Gastrocnemius medialis (tissue), 4 donors: ENCODE measurements around the gene DAB2IP. TPM values are rescaled to one million over a fixed set of nuclear protein-coding genes. Genes with fewer than 3 reads are reported as not detected.
A peak's percentile ranks its signal among the peaks of the same experiment; 100 is the strongest.

Experiments used
- ATAC-seq, 2 donors: fragments of 150-250 bp; one replicate each; pipeline ENCODE4 v1.9.1; 2016
- DNase-seq, 2 donors: peaks; one replicate each; pipeline ENCODE4 v3.0.0-alpha.2; 2019
- H3K27ac ChIP-seq, 4 donors: fragments of 200-600 bp; sonication (generic); 1 replicate in 1 of 4; 2 replicates in 3 of 4; pipeline ENCODE4 v1.5.1; 2016 to 2018; ENCODE audit warnings: mild to moderate bottlenecking in 2 of 4, moderate library complexity in 1 of 4
- H3K27me3 ChIP-seq, 3 donors: fragments of 200-600 bp; sonication (generic) in 2 of 3; 1 replicate in 1 of 3; 2 replicates in 2 of 3; pipeline versions ENCODE4 v1.5.1 to v1.6.0; 2016 to 2019; ENCODE audit warnings: mild to moderate bottlenecking in 1 of 3, moderate library complexity in 1 of 3
- H3K36me3 ChIP-seq, 2 donors: fragments of 200-600 bp; sonication (generic) in 1 of 2; one replicate each; pipeline ENCODE4 v1.5.1; 2017 to 2018
- H3K4me1 ChIP-seq, 2 donors: fragments of 200-600 bp; sonication (generic) in 1 of 2; one replicate each; pipeline ENCODE4 v1.5.1; 2016 to 2017; ENCODE audit warnings: mild to moderate bottlenecking in 2 of 2
- H3K4me3 ChIP-seq, 4 donors: fragments of 200-600 bp; sonication (generic) in 3 of 4; 1 replicate in 1 of 4; 2 replicates in 3 of 4; pipeline ENCODE4 v1.5.1; 2016 to 2019; ENCODE audit warnings: mild to moderate bottlenecking in 2 of 4
- H3K9me3 ChIP-seq, 3 donors: fragments of 200-600 bp; sonication (generic) in 2 of 3; 1 replicate in 1 of 3; 2 replicates in 2 of 3; pipeline ENCODE4 v1.5.1; 2016 to 2019
- POLR2A ChIP-seq, 2 donors: fragments of 450-650 bp; IDR thresholded peaks; one replicate each; pipeline ENCODE4 v1.6.1; 2017; ENCODE audit warnings: antibody characterized with exemption in 2 of 2, mild to moderate bottlenecking in 2 of 2, moderate library complexity in 2 of 2
- in situ Hi-C, 4 donors: fragments of 200-750 bp; cut with MboI; loops; one replicate each; pipeline versions ENCODE4 v1.15.0 to v1.8.0; 2017; ENCODE audit warnings: low sequenced_read_pairs in 4 of 4
- intact Hi-C: fragments of 100-400 bp; cut with DNase I; formaldehyde crosslinking; loops from one replicate; pipeline ENCODE4 v1.15.1; 2023; ENCODE audit warnings: low total_unique reads
- total RNA-seq, 4 donors: library from RNA; depleted of rRNA; stranded (reverse); fragments of >200 nt; gene quantifications; one replicate each; pipeline versions ENCODE4 v1.1.0 to v1.2.3, GENCODE V29; 2016
- TF ChIP-seq, protein P1 (sequence below), 5 experiments: fragments of 450-650 bp in 3 of 5; fragments of 200-600 bp in 2 of 5; sonication (generic) in 2 of 5; IDR thresholded peaks in 4 of 5; conservative IDR thresholded peaks in 1 of 5; 1 replicate in 4 of 5; 2 replicates in 1 of 5; pipeline ENCODE4 v1.5.1; 2016 to 2019; ENCODE audit warnings: antibody characterized with exemption in 5 of 5, mild to moderate bottlenecking in 3 of 5, moderate library complexity in 3 of 5

DAB2IP gene
- total RNA-seq, 4 donors from 2014 or later, result 22.7 to 68.2 (median 37.4) TPM

DNA sequence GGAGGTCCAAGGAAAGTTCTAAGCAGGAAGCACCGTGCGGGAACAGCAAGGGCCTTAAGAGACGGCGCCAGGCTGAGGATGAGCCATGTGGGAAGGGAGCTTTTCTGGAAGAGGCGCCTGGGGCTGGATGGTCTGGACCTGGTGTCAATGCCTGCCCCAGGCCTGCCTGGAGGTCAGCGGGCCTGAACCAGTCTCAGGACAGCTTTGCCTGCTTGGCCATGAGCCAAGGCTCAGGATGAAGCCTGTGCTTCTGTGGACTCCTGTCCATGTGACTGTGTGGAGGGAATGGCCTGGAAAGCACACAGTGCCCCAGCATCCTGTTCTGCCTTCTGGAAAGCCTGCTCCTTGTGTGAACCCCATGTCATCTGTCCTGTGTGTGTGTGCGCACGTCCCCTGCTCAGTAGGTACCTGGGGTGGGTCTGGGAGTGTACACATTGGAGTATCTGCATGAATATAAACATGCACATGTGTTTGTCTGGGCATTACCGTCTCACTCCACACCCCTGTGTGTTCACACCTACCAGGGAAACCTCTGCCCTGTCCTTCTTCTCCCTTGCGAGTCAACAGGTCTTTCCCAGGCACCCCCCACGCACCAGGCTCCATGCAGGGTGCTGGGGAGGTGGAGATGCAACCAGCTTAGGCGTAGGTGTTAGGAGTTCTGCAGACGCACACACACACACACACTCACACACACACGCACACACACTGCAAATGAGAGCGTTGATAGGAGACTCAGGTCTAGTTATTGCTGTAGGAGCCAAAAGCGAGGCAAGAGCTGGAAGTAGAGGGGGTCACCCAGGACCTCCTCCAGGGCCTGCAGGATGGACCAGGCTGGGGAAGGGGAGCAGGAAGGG, 24.8 kb downstream of the DAB2IP start:
- H3K9me3 ChIP-seq, result no peaks in the 10 kb centered on the region
- no peak for ATAC-seq

DNA sequence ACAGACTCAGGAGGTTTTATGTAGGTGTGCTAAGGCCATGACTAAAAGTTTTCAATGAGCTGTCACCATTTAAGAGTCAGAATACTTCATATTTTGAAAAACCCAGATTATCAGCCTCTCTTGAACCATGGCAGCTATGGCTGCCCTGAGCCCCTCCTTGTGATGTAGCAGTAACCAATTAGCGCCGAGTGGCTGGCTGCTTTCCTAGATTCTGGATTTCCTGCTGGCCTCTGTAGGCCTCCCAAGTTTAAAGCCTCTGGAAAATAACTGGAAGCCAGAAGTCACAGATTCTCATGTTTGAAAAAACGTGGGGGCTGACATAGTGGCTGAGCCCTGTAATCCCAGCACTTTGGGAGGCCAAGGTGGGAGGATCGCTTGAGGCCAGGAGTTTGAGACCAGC, 25.5 kb downstream of the DAB2IP start:
- DNase-seq, result no peak
- Histone ChIP-seq H3K27ac (no peak overlapping the region), H3K9me3 (no peaks in the 10 kb centered on the region), H3K4me3 (no peak overlapping the region), H3K27me3 (no peaks in the 10 kb centered on the region), H3K36me3 (peaks cover 0 to 14% of the 10 kb centered on the region in 2 donors), H3K4me1 (peaks cover 26 to 35% of the 10 kb centered on the region in 2 donors)
- in situ Hi-C loops, result loop anchor here in 1 of 4 donors (25.0 kb wide), 1 partner anchor 310 kb away; no protein-coding TSS in a partner anchor
- ATAC-seq, result no peak
- intact Hi-C loops, result no loop called here
- no peak for TF ChIP-seq POLR2A (IDR thresholded peaks at IDR 0.05)
- TF ChIP-seq, protein P1, sequence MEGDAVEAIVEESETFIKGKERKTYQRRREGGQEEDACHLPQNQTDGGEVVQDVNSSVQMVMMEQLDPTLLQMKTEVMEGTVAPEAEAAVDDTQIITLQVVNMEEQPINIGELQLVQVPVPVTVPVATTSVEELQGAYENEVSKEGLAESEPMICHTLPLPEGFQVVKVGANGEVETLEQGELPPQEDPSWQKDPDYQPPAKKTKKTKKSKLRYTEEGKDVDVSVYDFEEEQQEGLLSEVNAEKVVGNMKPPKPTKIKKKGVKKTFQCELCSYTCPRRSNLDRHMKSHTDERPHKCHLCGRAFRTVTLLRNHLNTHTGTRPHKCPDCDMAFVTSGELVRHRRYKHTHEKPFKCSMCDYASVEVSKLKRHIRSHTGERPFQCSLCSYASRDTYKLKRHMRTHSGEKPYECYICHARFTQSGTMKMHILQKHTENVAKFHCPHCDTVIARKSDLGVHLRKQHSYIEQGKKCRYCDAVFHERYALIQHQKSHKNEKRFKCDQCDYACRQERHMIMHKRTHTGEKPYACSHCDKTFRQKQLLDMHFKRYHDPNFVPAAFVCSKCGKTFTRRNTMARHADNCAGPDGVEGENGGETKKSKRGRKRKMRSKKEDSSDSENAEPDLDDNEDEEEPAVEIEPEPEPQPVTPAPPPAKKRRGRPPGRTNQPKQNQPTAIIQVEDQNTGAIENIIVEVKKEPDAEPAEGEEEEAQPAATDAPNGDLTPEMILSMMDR (IDR thresholded peaks at IDR 0.05 in 4 of 5, conservative IDR thresholded peaks at IDR 0.05 in 1 of 5), result no peak

More for the DNA sequence above, 24.8 kb downstream of the DAB2IP start:
- intact Hi-C loops, result no loop called here
- TF ChIP-seq, protein P1 (IDR thresholded peaks at IDR 0.05 in 4 of 5, conservative IDR thresholded peaks at IDR 0.05 in 1 of 5), result no peak
- no peak for TF ChIP-seq POLR2A (IDR thresholded peaks at IDR 0.05)
- H3K4me1 ChIP-seq, result peaks cover 33 to 41% of the 10 kb centered on the region in 2 donors
- peaks cover 0 to 12% of the 10 kb centered on the region in 2 donors for H3K36me3 ChIP-seq
- no peaks in the 10 kb centered on the region for H3K27me3 ChIP-seq
- DNase-seq, result no peak
- no peak overlapping the region for H3K4me3 ChIP-seq
- peak overlapping the region; percentile 15 to 39 (median 28) for H3K27ac ChIP-seq
- in situ Hi-C loops, result loop anchor here in 1 of 4 donors (25.0 kb wide), 1 partner anchor 311 kb away; no protein-coding TSS in a partner anchor

DNA sequence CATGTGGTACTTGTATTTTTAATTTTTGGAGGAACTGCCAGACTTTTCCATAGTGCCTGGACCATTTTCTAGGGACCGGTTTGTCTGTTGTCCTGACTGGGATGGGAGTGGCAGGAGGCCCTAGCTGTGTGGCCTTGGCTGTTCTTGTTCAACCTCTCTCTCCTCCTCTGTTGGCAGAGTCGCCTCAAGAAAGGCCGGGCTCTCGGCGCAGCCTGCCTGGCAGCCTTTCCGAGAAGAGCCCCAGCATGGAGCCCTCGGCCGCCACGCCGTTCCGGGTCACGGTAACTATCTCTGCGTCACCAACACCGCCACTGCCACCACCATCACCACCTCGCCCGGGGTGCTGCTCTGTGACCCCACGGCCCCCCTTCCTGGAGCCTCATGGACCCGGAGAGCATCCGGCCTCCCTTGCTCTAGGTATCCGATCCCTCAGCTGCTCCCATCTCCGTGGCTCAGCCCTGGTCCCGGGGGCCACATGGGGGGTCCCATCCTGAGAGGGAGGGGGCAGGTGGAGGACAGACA, 27.1 kb downstream of the DAB2IP start:
- H3K9me3 ChIP-seq, result no peaks in the 10 kb centered on the region
- H3K27me3 ChIP-seq, result no peaks in the 10 kb centered on the region
- in situ Hi-C loops, result loop anchor here in 1 of 4 donors (25.0 kb wide), 1 partner anchor 309 kb away; no protein-coding TSS in a partner anchor
- no peak for DNase-seq
- peaks cover 20 to 24% of the 10 kb centered on the region in 2 donors for H3K4me1 ChIP-seq
- H3K36me3 ChIP-seq, result peaks cover 0 to 20% of the 10 kb centered on the region in 2 donors
- no peak for ATAC-seq
- TF ChIP-seq, protein P1 (IDR thresholded peaks at IDR 0.05 in 4 of 5, conservative IDR thresholded peaks at IDR 0.05 in 1 of 5), result no peak
- TF ChIP-seq POLR2A (IDR thresholded peaks at IDR 0.05), result no peak
- intact Hi-C loops, result no loop called here
- no peak overlapping the region for H3K4me3 ChIP-seq
- no peak overlapping the region for H3K27ac ChIP-seq

DNA sequence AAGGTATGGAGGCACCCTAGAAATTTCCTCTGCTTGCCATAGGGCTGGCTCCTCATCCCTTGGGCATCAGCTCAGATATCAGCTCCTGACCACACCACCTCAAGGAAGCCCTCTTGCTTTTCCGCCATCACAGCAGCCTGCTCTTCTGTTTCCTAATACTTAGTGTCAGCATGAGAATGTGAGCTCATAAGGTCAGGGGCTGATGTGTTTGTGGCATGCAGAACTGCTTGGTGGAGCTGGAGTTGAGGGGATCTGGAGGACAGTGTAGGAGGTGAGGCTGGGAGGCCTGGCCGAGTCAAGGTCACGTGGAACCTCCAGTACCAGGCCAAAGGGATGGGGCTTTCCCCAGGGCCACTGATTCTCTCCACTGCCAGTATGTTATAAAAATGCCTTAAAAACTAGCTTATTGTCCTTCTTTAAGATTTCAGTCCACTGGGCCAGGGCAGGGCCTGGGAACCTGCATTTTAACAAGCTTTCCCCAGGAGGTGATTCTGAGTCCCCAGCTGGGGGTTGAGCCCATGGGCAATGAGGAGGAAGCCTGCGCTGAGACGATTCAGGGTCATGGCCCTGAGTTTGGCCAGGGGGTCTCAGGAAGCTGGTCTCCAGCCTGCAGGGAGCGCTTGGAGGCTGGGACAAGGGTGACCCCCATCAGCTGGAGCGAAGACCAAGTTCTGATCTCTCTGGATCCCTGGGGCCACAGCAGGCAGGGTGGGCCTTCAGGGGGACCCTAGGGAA, 28.6 kb downstream of the DAB2IP start:
- Histone ChIP-seq H3K27me3 (no peaks in the 10 kb centered on the region), H3K9me3 (no peaks in the 10 kb centered on the region), H3K4me3 (no peak overlapping the region), H3K36me3 (peaks cover 0 to 20% of the 10 kb centered on the region in 2 donors), H3K4me1 (peaks cover 10 to 12% of the 10 kb centered on the region in 2 donors), H3K27ac (no peak overlapping the region)
- ATAC-seq, result no peak
- TF ChIP-seq POLR2A (IDR thresholded peaks at IDR 0.05), result no peak
- TF ChIP-seq, protein P1 (IDR thresholded peaks at IDR 0.05 in 4 of 5, conservative IDR thresholded peaks at IDR 0.05 in 1 of 5), result no peak
- intact Hi-C loops (no loop called here), in situ Hi-C loops (loop anchor here in 1 of 4 donors (25.0 kb wide), 1 partner anchor 307 kb away; no protein-coding TSS in a partner anchor)
- no peak for DNase-seq
